OCI-LY7 (cell line): Measurements from ENCODE around the gene PPP1R11.

Experiments used
- EZH2phosphoT487 ChIP-seq: fragments of 200-600 bp; sonication (generic); IDR thresholded peaks from 2 replicates; pipeline ENCODE4 v1.6.1; 2018; ENCODE audit warnings: low read depth, borderline replicate concordance, mild to moderate bottlenecking, mixed run types, antibody characterized with exemption, low read length, moderate library complexity, mixed read lengths
- TF ChIP-seq, protein P1 (sequence below): fragments of 200-600 bp; sonication (generic); conservative IDR thresholded peaks from 2 replicates; pipeline ENCODE4 v1.5.1; 2014; ENCODE audit warnings: mild to moderate bottlenecking, antibody characterized with exemption, low read length, moderate library complexity, mixed read lengths

DNA sequence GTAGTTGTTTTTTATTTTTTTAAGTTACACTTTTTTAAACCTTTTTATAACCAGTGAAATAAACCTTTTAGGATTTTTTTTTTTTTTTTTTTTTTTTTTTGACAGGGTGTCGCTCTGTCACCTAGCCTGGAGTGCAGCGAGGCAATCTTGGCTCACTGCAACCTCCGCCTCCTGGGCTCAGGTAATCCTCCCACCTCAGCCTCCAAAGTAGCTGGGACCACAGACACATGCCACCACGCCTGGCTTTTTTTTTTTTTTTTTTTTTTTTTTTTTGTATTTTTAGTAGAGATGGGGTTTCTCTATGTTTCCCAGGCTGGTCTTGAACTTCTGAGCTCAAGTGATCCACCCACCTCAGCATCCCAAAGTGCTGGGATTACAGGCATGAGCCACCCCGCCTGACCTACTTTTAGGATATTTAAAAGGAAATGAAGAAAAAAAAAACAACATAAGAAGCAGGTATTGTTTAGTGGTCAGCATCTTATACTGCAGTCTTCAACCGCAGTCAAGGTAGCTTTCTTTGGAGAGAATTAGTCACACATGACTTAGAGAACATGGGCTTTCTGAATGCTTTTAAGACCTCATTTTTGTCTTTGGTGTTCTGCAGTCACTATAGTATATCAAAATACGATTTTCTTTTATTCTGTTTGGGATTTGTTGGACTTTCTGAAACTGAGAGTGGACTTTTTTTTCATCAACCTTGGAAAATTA lies 4.4 kb upstream of the PPP1R11 start:
- TF ChIP-seq, protein P1, sequence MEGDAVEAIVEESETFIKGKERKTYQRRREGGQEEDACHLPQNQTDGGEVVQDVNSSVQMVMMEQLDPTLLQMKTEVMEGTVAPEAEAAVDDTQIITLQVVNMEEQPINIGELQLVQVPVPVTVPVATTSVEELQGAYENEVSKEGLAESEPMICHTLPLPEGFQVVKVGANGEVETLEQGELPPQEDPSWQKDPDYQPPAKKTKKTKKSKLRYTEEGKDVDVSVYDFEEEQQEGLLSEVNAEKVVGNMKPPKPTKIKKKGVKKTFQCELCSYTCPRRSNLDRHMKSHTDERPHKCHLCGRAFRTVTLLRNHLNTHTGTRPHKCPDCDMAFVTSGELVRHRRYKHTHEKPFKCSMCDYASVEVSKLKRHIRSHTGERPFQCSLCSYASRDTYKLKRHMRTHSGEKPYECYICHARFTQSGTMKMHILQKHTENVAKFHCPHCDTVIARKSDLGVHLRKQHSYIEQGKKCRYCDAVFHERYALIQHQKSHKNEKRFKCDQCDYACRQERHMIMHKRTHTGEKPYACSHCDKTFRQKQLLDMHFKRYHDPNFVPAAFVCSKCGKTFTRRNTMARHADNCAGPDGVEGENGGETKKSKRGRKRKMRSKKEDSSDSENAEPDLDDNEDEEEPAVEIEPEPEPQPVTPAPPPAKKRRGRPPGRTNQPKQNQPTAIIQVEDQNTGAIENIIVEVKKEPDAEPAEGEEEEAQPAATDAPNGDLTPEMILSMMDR, result no peak
- TF ChIP-seq EZH2phosphoT487, result no peak
